ENCODE measurements around the gene TTC13. TPM values are rescaled to one million over a fixed set of nuclear protein-coding genes. Genes with fewer than 3 reads are reported as not detected.
A peak's percentile ranks its signal among the peaks of the same experiment; 100 is the strongest.

Gene TTC13
- total RNA-seq, 1 experiment from 2014 or later, result 11.9 TPM

GRCh38 chr1:230950404-230950803 is 28.3 kb downstream of the TTC13 start:
- DNase-seq (ENCODE audit: low read depth), result no peak

DNA sequence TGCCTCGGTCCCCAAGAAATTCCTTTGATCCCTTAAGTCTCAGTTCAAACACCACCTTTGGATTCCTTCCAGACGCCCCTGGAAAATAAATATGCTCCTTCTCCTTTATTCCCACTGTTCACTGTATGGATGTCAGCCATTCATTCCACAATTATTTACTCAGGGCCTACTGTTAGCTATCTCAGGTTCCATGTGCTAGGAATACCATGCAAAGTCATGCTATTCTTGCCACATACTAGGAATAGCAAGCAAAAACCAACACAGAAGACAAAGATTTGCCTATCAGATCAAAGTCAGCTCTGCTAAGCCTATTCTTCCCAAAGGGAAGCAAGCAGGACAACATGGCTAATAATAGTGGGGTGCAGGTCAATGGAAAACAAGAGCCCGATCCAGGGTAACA is 29.8 kb downstream of the TTC13 start:
- no peak for DNase-seq (ENCODE audit: low read depth)

GRCh38 chr1:230948301-230948700 is 30.4 kb downstream of the TTC13 start:
- no peak for DNase-seq (ENCODE audit: low read depth)

DNA sequence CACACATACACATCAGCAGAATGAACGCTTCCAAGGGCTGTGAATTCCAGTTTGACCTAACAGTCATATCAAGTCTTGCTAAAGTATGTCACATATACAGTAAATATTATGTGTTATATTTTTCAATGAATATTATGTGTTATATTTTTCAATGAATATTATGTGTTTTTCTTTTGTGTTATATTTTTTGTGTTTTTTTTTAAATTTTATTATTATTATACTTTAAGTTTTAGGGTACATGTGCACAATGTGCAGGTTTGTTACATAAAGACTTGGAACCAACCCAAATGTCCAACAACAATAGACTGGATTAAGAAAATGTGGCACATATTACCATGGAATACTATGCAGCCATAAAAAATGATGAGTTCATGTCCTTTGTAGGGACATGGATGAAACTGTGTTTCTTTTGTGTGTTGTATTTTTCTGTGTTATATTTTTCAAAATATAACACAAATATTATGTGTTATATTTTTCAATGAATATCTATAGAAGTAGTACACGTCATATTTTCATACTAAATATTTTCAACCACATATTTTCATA is 35.5 kb downstream of the TTC13 start:
- no peak for DNase-seq (ENCODE audit: low read depth)

- no peak for DNase-seq (ENCODE audit: low read depth)
Observed at GRCh38 chr1:230940848-230941247, 37.8 kb downstream of the TTC13 start.

DNA sequence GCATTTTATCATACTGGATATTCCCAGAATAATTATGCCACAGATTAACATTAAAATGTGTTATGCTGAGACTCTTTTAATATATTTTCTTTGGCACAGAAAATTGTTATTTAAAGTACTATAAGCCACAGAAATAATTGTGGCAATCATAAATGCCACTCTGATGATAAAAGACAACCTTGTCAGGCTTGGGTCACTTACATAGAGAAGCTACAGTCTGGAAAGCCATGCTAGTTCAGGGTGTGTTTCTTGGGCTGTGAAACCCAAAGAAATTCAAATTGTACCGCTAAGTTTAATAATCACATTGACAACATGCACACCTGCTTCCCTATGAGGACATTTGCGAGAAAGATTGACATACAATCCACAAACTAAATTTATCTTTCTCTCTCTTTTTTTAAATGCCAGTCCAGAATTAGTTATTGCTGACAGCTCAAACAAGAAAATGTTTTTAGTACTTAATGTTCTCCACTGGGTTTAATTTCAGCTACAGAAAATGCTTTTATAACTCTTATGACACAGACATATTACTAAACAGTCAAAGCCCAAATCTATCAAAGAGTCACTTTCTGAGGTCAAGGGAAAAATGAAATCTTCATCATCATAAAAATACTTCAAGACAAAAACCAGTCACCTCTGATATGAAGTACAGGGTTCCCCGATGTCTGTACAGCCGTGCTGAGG is 38.7 kb downstream of the TTC13 start:
- DNase-seq (ENCODE audit: low read depth), result no peak

DNA sequence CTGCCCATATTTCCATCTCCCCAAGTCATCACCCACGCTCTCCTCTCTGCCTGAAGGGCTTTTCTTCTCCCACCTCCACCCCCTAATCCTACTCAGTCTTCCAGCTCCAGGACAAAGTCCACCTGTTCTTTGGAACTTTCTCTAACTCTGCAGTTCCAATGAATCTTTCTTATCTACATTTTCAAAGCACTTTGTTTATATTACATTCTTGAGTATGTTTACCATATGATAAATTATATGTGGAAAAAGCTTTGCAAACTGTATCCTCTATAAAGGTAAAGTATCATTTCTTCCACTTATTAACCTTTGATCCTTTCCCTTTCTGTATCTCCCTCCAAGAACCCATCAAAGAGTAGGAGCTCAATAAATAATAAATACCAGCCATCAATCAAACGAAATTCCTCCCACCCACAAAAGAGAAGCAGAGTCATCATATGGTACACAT is 39.7 kb downstream of the TTC13 start:
- DNase-seq (ENCODE audit: low read depth), result no peak

DNA sequence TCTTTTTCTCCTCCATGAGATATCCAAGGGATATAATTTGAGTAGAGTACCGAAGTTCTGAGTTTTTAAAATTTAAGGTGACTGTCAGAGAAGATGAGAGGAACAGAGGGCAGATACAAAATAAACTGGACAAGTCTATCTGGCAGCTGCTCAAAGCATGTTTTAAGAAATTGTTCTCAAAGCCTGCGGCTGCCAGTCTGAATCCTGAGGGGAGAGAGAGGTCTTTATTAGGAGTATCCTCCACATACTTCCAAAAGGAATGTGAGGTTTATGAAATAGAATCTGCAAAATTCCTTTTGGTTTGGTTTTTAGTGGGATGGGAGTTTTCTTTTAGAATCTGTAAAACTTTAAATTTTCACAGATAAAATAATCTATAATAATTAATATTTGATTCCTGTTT is 41.3 kb downstream of the TTC13 start:
- DNase-seq (ENCODE audit: low read depth), result no peak

DNA sequence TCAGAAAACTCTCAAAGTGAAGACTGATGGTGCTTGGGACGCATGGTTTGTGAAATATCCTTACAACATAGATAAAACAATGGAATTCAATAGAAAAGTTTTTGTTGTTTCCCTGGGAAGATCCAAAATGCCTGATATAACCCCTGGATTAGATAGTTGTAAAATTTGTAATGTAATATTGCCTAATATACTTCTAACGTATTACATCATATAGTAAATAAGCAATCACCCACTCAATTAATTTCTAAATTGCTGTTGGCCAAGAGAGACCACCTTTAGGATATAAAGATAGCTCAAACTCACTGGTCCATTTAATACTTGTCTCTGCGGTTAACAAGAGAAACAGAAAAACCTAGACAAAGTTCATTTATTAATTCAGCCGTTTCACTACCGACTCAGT is 42.2 kb downstream of the TTC13 start:
- DNase-seq (ENCODE audit: low read depth), result no peak

DNA sequence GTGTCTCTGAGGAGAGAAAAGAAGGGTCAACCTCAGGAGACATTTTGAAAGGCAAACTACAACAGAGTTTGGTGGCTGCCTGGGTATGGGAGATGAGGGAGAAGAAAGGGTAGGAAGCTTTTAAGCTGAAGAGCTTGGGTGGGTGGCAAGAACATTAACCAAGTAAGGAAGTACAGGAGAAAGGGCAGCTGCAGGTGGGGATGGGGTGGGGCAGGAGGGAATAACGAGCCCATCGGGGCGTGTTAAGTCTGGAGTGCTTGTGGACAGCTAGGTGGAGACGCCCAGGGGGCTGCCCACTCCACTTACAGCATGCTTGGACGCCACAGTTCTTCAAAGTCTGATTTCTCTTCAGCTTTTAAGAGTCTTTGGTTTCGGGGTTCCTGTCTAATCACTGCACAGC is 42.8 kb downstream of the TTC13 start:
- no peak for DNase-seq (ENCODE audit: low read depth)

DNA sequence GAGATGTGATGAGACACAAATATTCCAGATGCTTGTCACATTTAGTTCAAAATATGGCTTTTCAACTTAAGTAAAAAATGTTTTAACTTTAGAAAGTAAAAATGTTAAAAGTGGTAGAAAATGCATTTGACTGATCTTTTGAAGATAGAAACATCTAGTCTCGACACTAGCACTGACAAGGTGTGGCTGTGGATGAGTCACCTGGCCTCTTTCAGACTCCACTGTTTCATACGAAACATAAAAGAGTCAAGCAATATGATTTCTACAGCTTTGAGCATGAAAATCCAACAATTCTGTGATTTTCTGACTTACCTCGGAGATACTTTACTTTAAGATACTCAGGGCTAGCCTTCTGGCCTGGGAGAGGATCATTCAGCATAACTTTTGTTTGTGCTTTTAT is 47.7 kb downstream of the TTC13 start:
- no peak for DNase-seq (ENCODE audit: low read depth)

GRCh38 chr1:230926182-230926581 is 52.5 kb downstream of the TTC13 start:
- no peak for DNase-seq (ENCODE audit: low read depth)

DNA sequence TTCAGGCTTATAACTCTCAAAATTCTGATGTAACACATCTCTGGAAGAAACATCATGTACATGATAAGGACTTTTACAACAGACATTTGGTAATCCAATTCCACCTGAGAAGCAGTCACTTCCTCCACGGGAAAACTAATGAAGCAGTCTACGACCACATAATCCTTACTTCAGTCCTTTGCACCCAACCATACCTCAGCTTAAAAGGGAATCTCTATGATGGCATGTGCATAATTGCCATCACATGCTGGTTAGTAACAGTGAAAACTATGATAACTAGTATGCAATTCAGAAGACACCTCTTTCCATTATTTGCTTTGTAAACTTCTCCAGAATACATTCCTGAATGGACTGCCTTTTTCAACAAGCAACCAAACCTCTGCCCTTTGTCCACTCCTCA is 53.1 kb downstream of the TTC13 start:
- DNase-seq (ENCODE audit: low read depth), result no peak

DNA sequence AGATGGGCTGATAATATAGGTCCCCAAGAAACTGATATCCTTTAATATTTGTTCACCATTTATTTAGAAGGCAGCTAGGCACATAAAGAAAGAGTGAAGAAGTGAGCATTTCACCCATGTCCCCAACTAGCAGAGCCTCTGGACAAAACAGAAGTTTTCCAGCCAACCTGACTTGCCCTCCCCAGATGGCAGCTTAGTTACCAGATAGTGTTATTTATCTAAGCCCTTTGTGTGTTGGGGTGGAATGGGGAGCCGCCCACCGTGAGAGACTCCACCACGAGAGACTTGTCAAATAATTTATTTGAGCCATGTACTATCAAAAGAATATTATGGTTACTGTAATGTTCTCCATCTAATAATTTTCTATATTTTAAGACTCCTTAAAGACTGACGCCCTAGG is 55.5 kb downstream of the TTC13 start:
- no peak for DNase-seq (ENCODE audit: low read depth)

GRCh38 chr1:230922620-230923019 is 56.0 kb downstream of the TTC13 start:
- DNase-seq (ENCODE audit: low read depth), result no peak

DNA sequence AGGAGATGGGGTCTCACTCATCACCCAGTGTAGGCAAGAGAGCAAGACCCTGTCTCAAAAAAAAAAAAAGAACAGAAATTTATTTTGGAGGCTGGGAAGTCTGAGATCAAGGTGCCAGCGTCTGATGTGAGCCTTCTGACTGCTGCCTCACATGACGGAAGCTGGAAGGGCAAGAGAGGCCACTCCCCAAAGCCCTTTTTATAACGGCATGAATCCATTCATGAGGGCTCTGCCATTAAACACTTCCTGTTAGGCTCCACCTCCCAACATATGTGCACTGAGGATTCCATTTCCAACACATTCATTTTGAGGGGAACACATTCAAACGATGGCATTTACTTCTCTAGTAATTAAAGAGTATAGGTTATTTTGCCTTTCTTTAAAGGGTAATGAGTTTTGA is 59.5 kb downstream of the TTC13 start:
- DNase-seq (ENCODE audit: low read depth), result no peak

DNA sequence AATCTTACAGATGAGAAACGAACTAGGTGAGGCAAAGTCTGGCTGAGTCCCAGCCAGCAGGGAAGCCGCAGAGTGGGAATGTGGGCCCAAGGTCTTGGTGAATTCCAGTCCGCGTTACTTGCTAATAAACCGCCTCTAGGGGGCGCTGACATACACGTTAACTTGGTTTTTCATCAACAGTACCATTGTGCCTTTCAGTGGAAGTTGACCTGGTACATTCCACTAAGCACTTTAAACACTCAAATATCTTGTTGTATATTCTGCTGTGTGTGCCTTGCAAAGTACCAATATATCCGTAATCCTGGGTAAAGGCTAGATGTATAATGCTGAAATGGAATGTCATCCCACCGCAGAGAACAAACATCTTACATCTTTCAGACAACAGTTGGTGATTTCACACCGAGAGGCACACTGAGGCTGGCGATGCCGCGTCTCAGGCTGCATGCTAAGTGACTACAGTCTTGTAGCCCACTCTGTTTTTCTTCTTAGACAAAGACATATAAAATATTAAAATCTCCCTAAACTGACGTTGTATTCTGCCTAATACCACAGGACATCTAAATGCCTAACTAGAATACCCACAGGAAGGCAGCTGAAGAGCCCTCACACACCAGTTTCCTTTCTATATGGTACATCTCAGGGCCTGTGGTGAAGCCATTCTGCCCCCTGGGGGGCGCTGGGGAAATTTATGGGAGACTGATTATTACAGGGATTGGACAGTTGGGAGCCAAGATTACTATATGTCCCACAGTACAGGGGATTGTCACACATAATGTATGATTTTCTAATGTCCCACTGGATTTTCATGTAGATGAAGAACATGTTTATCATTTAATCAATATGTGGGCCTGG is 61.2 kb downstream of the TTC13 start:
- peak; percentile 39 for DNase-seq (ENCODE audit: low read depth)

GRCh38 chr1:230916587-230917283 is 61.9 kb downstream of the TTC13 start:
- no peak for DNase-seq (ENCODE audit: low read depth)

DNA sequence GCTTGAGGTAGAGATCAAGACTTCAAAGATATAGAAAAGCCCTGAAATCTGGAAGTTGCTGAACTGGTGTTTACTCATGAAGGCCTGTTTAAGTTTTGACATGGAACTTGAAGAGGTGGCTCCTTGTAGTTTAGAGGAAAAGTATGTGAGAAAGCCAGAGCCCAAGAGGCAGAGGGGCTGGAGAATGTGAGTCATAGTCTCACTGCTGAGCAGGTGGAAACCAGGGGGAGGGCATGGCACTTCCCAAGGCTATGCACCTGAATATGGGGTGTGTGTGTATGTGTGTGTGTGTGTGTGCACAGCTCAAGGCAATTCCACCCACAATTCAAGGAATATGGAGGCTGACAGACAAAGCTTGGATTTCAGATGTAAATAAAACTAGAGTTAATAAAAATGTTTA is 63.6 kb downstream of the TTC13 start:
- no peak for DNase-seq (ENCODE audit: low read depth)

DNA sequence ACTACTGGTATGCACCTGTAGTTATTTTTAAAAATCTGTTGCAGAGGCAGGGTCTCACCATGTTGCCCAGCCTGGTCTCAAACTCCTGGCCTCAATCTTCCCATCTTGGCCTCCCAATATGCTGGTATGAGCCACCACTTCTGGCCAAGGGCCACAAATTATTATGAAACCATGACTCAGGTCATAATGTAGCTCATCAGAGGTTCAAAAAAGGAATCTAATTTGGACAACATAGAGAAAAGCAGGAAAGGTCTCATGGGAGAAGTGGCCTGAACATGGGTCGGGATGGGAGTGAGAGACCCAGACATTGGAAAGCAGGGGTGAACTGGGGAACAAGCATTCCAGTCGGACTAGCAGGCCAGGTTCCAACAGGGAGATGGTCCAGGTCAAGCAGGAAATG is 65.2 kb downstream of the TTC13 start:
- DNase-seq (ENCODE audit: low read depth), result peak; percentile 24

- no peak for DNase-seq (ENCODE audit: low read depth)
Observed at GRCh38 chr1:230910755-230911117, 67.9 kb downstream of the TTC13 start.

Data from HT1080 (cell line).